Karpas-422 (cell line): Measurements from ENCODE around the gene SGIP1. TPM values are rescaled to one million over a fixed set of nuclear protein-coding genes. Genes with fewer than 3 reads are reported as not detected.

Experiments used
- DNase-seq: peaks from one replicate; pipeline ENCODE4 v3.0.0-alpha.2; 2015
- H2AFZ ChIP-seq: fragments of 200-600 bp; sonication (generic); 2 replicates; pipeline ENCODE4 v1.6.1; 2014; ENCODE audit warnings: antibody characterized with exemption, low read length, mixed read lengths
- H3K27ac ChIP-seq: fragments of 200-600 bp; sonication (generic); 2 replicates; pipeline ENCODE4 v1.5.1; 2014; ENCODE audit warnings: mild to moderate bottlenecking, low read length, moderate library complexity
- H3K27me3 ChIP-seq: fragments of 200-600 bp; sonication (generic); 2 replicates; pipeline ENCODE4 v1.6.1; 2014; ENCODE audit warnings: low read length, mixed read lengths
- H3K36me3 ChIP-seq: fragments of 200-600 bp; sonication (generic); 2 replicates; pipeline ENCODE4 v1.6.1; 2014; ENCODE audit warnings: low read length, mixed read lengths; ENCODE audit not compliant: insufficient read depth
- H3K4me1 ChIP-seq: fragments of 200-600 bp; sonication (generic); 2 replicates; pipeline ENCODE4 v1.6.1; 2014; ENCODE audit warnings: mild to moderate bottlenecking, low read length, mixed read lengths
- H3K4me2 ChIP-seq: fragments of 200-600 bp; sonication (generic); 2 replicates; pipeline ENCODE4 v1.6.1; 2014; ENCODE audit warnings: low read length, low read depth, mild to moderate bottlenecking; ENCODE audit not compliant: poor library complexity, severe bottlenecking
- H3K4me3 ChIP-seq: fragments of 200-600 bp; sonication (generic); 2 replicates; pipeline ENCODE4 v1.5.1; 2014; ENCODE audit warnings: mild to moderate bottlenecking, antibody characterized with exemption, low read length, mixed read lengths
- H3K79me2 ChIP-seq: fragments of 200-600 bp; sonication (generic); 2 replicates; pipeline ENCODE4 v1.6.1; 2014; ENCODE audit warnings: mild to moderate bottlenecking, low read length, mixed read lengths
- H3K9ac ChIP-seq: fragments of 200-600 bp; sonication (generic); 2 replicates; pipeline ENCODE4 v1.6.0; 2014; ENCODE audit warnings: low read length
- H3K9me2 ChIP-seq: fragments of 200-600 bp; sonication (generic), shearing (Covaris generic); replicated peaks from 2 replicates; pipeline ENCODE4 v1.6.0; 2014; ENCODE audit warnings: mild to moderate bottlenecking, low read length, moderate library complexity; ENCODE audit not compliant: insufficient read depth
- H3K9me3 ChIP-seq: fragments of 300-700, 200-600 bp; sonication (generic); 2 replicates; pipeline ENCODE4 v1.6.1; 2014; ENCODE audit warnings: low read length, mixed read lengths
- H4K20me1 ChIP-seq: fragments of 200-600 bp; sonication (generic); 2 replicates; pipeline ENCODE4 v1.6.1; 2014; ENCODE audit warnings: mild to moderate bottlenecking, antibody characterized with exemption, low read length, low read depth; ENCODE audit not compliant: insufficient read depth
- total RNA-seq: library from RNA; depleted of rRNA; stranded (reverse); fragments of >200 nt; shearing (Covaris generic); gene quantifications from 2 replicates; pipeline ENCODE4 v1.2.3, GENCODE V29; 2014; ENCODE audit warnings: low replicate concordance

SGIP1 gene
- total RNA-seq, 1 experiment from 2014 or later, result not detected

- no peak overlapping the region for H2AFZ ChIP-seq
- H3K4me2 ChIP-seq, result no peak overlapping the region
- H3K79me2 ChIP-seq, result no peaks in the 10 kb centered on the region
Observed at GRCh38 chr1:66695116-66695515, 161.2 kb downstream of the SGIP1 start.

GRCh38 chr1:66696771-66697170, 162.8 kb downstream of the SGIP1 start:
- Histone ChIP-seq H3K9me3 (no peaks in the 10 kb centered on the region), H3K4me1 (no peaks in the 10 kb centered on the region), H3K79me2 (no peaks in the 10 kb centered on the region), H3K9me2 (no peaks in the 10 kb centered on the region), H3K36me3 (no peaks in the 10 kb centered on the region), H3K9ac (no peak overlapping the region), H4K20me1 (no peaks in the 10 kb centered on the region), H3K4me2 (no peak overlapping the region), H3K27ac (no peak overlapping the region), H3K27me3 (no peaks in the 10 kb centered on the region), H3K4me3 (no peak overlapping the region), H2AFZ (no peak overlapping the region)
- DNase-seq, result no peak

More at GRCh38 chr1:66695116-66695515, 161.2 kb downstream of the SGIP1 start:
- no peak overlapping the region for H3K27ac ChIP-seq
- no peak overlapping the region for H3K4me3 ChIP-seq
- no peaks in the 10 kb centered on the region for H4K20me1 ChIP-seq
- H3K4me1 ChIP-seq, result no peaks in the 10 kb centered on the region
- no peaks in the 10 kb centered on the region for H3K9me3 ChIP-seq
- no peaks in the 10 kb centered on the region for H3K9me2 ChIP-seq
- H3K36me3 ChIP-seq, result no peaks in the 10 kb centered on the region
- no peaks in the 10 kb centered on the region for H3K27me3 ChIP-seq
- H3K9ac ChIP-seq, result no peak overlapping the region
- DNase-seq, result no peak

GRCh38 chr1:66699213-66699612, 165.3 kb downstream of the SGIP1 start:
- Histone ChIP-seq H3K9ac (no peak overlapping the region), H3K4me2 (no peak overlapping the region), H3K27me3 (no peaks in the 10 kb centered on the region), H3K9me2 (no peaks in the 10 kb centered on the region), H3K79me2 (no peaks in the 10 kb centered on the region), H3K36me3 (no peaks in the 10 kb centered on the region), H3K4me3 (no peak overlapping the region), H3K9me3 (no peaks in the 10 kb centered on the region), H3K4me1 (no peaks in the 10 kb centered on the region), H4K20me1 (no peaks in the 10 kb centered on the region), H2AFZ (no peak overlapping the region), H3K27ac (no peak overlapping the region)
- no peak for DNase-seq

GRCh38 chr1:66704177-66704875, 170.4 kb downstream of the SGIP1 start:
- Histone ChIP-seq H3K27ac (no peak overlapping the region), H3K9ac (no peak overlapping the region), H4K20me1 (no peaks in the 10 kb centered on the region), H3K4me2 (no peak overlapping the region), H3K4me3 (no peak overlapping the region), H3K4me1 (no peaks in the 10 kb centered on the region), H3K36me3 (no peaks in the 10 kb centered on the region), H3K79me2 (no peaks in the 10 kb centered on the region), H3K9me2 (no peaks in the 10 kb centered on the region), H3K27me3 (no peaks in the 10 kb centered on the region), H2AFZ (no peak overlapping the region), H3K9me3 (no peaks in the 10 kb centered on the region)
- DNase-seq, result no peak

GRCh38 chr1:66705110-66705509, 171.2 kb downstream of the SGIP1 start:
- no peak overlapping the region for H3K27ac ChIP-seq
- H3K9me3 ChIP-seq, result no peaks in the 10 kb centered on the region
- no peaks in the 10 kb centered on the region for H3K79me2 ChIP-seq
- no peaks in the 10 kb centered on the region for H3K27me3 ChIP-seq
- DNase-seq, result no peak
- H3K4me1 ChIP-seq, result no peaks in the 10 kb centered on the region
- H3K9me2 ChIP-seq, result no peaks in the 10 kb centered on the region
- H3K4me3 ChIP-seq, result no peak overlapping the region
- no peak overlapping the region for H2AFZ ChIP-seq
- no peak overlapping the region for H3K9ac ChIP-seq
- no peak overlapping the region for H3K4me2 ChIP-seq
- H4K20me1 ChIP-seq, result no peaks in the 10 kb centered on the region
- H3K36me3 ChIP-seq, result no peaks in the 10 kb centered on the region

GRCh38 chr1:66711420-66711819, 177.5 kb downstream of the SGIP1 start:
- no peaks in the 10 kb centered on the region for H3K9me2 ChIP-seq
- no peak overlapping the region for H3K4me2 ChIP-seq
- peak; percentile 43 for DNase-seq
- H3K79me2 ChIP-seq, result no peaks in the 10 kb centered on the region
- H3K36me3 ChIP-seq, result no peaks in the 10 kb centered on the region
- H3K4me1 ChIP-seq, result no peaks in the 10 kb centered on the region
- no peak overlapping the region for H2AFZ ChIP-seq
- H3K27me3 ChIP-seq, result no peaks in the 10 kb centered on the region
- no peak overlapping the region for H3K9ac ChIP-seq
- no peaks in the 10 kb centered on the region for H4K20me1 ChIP-seq
- H3K27ac ChIP-seq, result no peak overlapping the region
- no peak overlapping the region for H3K4me3 ChIP-seq
- H3K9me3 ChIP-seq, result no peaks in the 10 kb centered on the region

GRCh38 chr1:66712839-66713238, 178.9 kb downstream of the SGIP1 start:
- Histone ChIP-seq H3K9ac (no peak overlapping the region), H3K9me2 (no peaks in the 10 kb centered on the region), H3K4me1 (no peaks in the 10 kb centered on the region), H2AFZ (no peak overlapping the region), H3K4me2 (no peak overlapping the region), H4K20me1 (no peaks in the 10 kb centered on the region), H3K27me3 (no peaks in the 10 kb centered on the region), H3K9me3 (no peaks in the 10 kb centered on the region), H3K4me3 (no peak overlapping the region), H3K36me3 (no peaks in the 10 kb centered on the region), H3K27ac (no peak overlapping the region), H3K79me2 (no peaks in the 10 kb centered on the region)
- no peak for DNase-seq

GRCh38 chr1:66723985-66724384, 190.0 kb downstream of the SGIP1 start:
- Histone ChIP-seq H3K4me2 (no peak overlapping the region), H3K27ac (no peak overlapping the region), H2AFZ (no peak overlapping the region), H3K79me2 (no peaks in the 10 kb centered on the region), H3K9me3 (no peaks in the 10 kb centered on the region), H3K9ac (no peak overlapping the region), H3K4me1 (no peaks in the 10 kb centered on the region), H4K20me1 (no peaks in the 10 kb centered on the region), H3K36me3 (no peaks in the 10 kb centered on the region), H3K9me2 (no peaks in the 10 kb centered on the region), H3K27me3 (0 out of 2 replicates have a peak, but pooled peaks cover 2% of the 10 kb centered on the region), H3K4me3 (no peak overlapping the region)
- DNase-seq, result no peak
